Adrenal gland (tissue), 5 donors: ENCODE data around the gene FAT4.

Experiments used
- CTCF ChIP-seq, 6 experiments: fragments of 450-650 bp in 4 of 6; fragments of 200-600 bp in 2 of 6; sonication (generic) in 1 of 6; IDR thresholded peaks; 1 replicate in 5 of 6; 2 replicates in 1 of 6; pipeline versions ENCODE4 v1.5.1 to v1.8.0; 2016 to 2021; ENCODE audit warnings: antibody characterized with exemption in 6 of 6, mild to moderate bottlenecking in 2 of 6, moderate library complexity in 1 of 6
- POLR2A ChIP-seq, 2 donors: fragments of 450-650 bp; IDR thresholded peaks; one replicate each; pipeline ENCODE4 v1.6.1; 2017; ENCODE audit warnings: antibody characterized with exemption in 2 of 2, mild to moderate bottlenecking in 2 of 2, moderate library complexity in 1 of 2
- donor health status: DM: no; HTN: no; CAD: no.

DNA sequence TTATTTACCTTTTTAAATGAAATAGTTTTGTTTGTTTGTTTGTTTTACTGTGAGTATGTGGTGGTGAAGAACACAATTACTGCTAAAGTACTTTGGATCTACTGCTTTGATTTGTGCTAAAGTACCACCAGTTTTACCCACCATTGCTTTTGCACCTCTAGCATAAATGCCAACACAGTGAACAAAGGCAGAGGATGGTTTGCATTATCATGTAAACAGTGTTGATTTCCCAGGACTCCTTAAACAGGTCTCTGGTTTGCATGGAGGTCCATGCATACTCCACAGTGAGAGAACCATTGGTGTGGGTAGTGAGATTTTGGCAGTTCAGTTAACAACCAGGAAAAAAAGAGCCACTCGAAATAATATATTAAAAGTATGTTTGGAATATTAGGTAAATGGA is 11.0 kb downstream of the FAT4 start:
- TF ChIP-seq CTCF (IDR thresholded peaks at IDR 0.05), result no peak
- TF ChIP-seq POLR2A (IDR thresholded peaks at IDR 0.05), result no peak
